Measurements from ENCODE around the gene APOC1.
"Not testable (repeated sequence)": the region's sequence is repeated elsewhere in the genome, so short reads cannot be mapped to it uniquely, and the experiment has no call there.

APOC1 gene

DNA sequence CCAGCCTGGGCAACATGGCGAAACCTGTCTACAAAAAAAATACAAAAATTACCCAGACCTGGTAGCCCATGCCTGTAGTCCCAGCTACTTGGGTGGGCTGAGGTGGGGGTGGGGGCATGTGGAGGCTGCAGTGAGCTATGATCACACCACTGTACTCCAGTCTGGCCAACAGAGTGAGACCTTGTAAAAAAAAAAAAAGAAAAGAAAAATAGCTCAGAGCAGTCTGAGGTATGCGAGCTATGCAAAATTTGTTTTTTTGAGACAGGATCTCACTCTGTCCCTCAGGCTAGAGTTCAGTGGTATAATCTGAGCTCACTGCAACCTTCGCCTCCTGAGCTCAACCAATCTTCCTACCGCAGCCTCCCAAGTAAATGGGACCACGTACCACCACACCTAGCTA, 30.5 kb upstream of the APOC1 start:
- TF ChIP-seq, protein P1, sequence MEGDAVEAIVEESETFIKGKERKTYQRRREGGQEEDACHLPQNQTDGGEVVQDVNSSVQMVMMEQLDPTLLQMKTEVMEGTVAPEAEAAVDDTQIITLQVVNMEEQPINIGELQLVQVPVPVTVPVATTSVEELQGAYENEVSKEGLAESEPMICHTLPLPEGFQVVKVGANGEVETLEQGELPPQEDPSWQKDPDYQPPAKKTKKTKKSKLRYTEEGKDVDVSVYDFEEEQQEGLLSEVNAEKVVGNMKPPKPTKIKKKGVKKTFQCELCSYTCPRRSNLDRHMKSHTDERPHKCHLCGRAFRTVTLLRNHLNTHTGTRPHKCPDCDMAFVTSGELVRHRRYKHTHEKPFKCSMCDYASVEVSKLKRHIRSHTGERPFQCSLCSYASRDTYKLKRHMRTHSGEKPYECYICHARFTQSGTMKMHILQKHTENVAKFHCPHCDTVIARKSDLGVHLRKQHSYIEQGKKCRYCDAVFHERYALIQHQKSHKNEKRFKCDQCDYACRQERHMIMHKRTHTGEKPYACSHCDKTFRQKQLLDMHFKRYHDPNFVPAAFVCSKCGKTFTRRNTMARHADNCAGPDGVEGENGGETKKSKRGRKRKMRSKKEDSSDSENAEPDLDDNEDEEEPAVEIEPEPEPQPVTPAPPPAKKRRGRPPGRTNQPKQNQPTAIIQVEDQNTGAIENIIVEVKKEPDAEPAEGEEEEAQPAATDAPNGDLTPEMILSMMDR (IDR thresholded peaks at IDR 0.05; ENCODE audit: low read depth, low read length), result no peak
- DNase-seq (ENCODE audit: extremely low read depth, low read depth), result no peak

- DNase-seq (ENCODE audit: extremely low read depth, low read depth), result no peak
- TF ChIP-seq, protein P1 (IDR thresholded peaks at IDR 0.05; ENCODE audit: low read depth, low read length), result no peak
Observed at GRCh38 chr19:44884566-44884965, 29.8 kb upstream of the APOC1 start.

DNA sequence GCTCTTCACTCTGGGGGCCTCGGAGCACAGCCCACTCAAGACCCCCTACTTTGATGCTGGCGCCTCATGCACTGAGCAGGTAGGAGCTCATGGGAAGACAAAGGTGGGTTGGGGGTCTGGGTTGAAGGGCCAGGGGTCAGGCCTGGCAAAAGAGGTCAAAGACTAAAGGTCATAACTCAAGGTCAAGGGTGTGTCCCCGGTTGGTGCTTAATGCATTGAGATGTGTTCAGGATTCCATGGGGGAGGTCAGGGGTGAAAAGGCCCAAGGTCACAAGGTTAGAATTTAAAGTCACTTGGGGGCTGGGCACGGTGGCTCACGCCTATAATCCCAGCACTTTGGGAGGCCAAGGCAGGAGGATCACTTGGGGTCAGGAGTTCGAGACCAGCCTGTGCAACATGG, 28.3 kb upstream of the APOC1 start:
- DNase-seq (ENCODE audit: extremely low read depth, low read depth), result no peak
- TF ChIP-seq, protein P1 (IDR thresholded peaks at IDR 0.05; ENCODE audit: low read depth, low read length), result no peak

DNA sequence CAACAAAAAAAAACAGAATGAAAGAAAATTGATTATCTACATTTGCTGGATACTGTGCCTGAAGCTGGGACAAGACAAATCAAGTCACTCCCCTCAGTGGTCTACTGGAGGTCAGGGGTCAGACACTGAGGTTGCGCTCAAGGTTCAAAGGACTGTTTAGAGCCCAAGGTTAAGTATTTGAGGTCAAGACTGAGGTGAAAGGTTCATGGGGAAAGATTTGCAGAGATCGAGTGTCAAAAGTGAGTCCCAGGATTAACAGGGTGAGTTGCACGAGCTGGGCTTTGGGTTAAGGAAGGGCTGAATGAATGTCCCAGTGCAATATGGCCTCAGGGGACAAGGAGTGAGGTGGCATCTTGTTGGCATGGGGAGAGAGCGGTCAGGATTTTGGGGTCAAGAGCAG, 26.8 kb upstream of the APOC1 start:
- no peak for DNase-seq (ENCODE audit: extremely low read depth, low read depth)
- TF ChIP-seq, protein P1 (IDR thresholded peaks at IDR 0.05; ENCODE audit: low read depth, low read length), result no peak

DNA sequence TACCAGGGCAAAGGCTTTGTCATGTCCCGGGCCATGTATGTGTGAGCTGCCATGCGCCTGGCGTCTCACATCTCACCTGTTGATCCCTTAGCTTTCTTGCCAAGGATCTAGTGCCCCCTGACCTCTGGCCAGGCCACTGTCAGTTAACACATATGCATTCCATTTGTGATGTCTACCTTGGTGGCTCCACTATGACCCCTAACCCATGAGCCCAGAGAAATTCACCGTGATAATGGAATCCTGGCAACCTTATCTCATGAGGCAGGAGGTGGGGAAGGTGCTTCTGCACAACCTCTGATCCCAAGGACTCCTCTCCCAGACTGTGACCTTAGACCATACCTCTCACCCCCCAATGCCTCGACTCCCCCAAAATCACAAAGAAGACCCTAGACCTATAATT, 26.1 kb upstream of the APOC1 start:
- DNase-seq (ENCODE audit: extremely low read depth, low read depth), result not testable (repeated sequence)

DNA sequence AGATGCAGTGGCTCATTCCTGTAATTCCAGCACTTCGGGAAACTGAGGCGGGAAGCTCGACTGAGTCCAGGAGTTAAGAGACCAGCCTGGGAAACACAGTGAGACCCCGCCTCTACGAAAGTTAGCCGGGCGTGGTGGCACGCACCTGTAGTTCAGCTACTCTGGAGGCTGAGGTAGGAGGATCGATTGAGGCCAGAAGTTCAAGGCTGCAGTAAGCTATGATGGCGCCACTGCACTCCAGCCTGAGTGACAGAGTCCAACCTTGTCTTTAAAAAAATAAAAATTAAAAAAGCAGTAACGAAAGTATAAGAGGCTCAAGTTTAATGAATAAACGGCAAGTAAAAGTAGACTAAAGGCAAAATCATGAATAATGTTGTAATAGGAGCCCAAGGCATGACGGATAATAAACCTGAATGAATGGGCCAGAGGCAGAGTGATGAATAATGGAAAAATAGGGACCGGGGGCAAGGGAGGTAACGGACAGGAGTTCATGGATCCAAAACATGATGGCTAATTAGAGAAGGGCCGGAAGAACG, 24.5 kb upstream of the APOC1 start:
- DNase-seq (ENCODE audit: extremely low read depth, low read depth), result no peak
- TF ChIP-seq, protein P1 (IDR thresholded peaks at IDR 0.05; ENCODE audit: low read depth, low read length), result no peak

DNA sequence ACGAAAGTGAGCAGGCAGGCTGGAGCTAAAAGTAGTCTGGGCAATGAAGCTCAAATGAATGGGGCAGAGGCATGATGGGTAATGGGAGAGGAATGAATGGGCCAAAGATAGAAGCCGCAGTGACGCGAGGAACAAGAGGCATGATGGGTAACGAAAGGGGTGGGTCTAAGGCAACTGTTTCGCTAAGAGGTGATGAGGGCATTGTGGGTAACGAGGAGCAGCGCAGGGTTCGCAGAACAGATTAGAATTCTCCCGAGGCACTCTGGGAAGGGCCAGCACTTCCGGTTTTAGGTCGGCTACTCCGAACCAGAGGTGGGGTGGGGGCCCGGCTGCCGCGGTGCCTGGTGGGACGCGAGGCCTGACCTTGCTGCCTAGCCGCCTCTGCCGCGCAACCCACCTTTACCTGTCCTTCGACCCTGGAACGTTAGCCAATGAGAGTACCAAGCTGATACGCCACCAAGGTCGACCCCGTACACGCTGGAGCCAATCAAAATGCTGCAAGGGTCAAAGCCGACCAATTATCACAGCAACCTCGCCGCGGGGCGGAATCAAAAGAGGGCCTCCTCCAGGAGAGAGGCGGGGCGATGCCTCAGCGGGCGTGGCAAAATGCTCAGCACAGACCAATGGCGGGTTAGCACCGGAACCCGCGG, 23.9 kb upstream of the APOC1 start:
- TF ChIP-seq, protein P1 (IDR thresholded peaks at IDR 0.05; ENCODE audit: low read depth, low read length), result no peak
- DNase-seq (ENCODE audit: extremely low read depth, low read depth), result peak; percentile 95

Measured in AG09319 (cell line).